T-cell (primary cell): ENCODE measurements around the gene SHLD2. TPM values are rescaled to one million over a fixed set of nuclear protein-coding genes. Genes with fewer than 3 reads are reported as not detected.
"Not testable (repeated sequence)": the region's sequence is repeated elsewhere in the genome, so short reads cannot be mapped to it uniquely, and the experiment has no call there.

Experiments used
- ATAC-seq, 4 experiments: fragments of 200-7000 bp in 3 of 4; fragments of 150-1000 bp in 1 of 4; cut with Tn5 transposase; replicated peaks in 1 of 4; 1 replicate in 3 of 4; 2 replicates in 1 of 4; pipeline ENCODE4 v1.10.0; 2021; ENCODE audit warnings: moderate library complexity in 3 of 4, mild to moderate bottlenecking in 2 of 4, moderate number of reproducible peaks in 1 of 4
- CTCF ChIA-PET, 2 donors: fragments of 300-600 bp; sonication (Branson Sonifier 250); formaldehyde crosslinking; loops; one replicate each; lab custom pipeline; 2022; ENCODE audit warnings: antibody characterized with exemption in 2 of 2; lab: Charles Lee
- POLR2A ChIA-PET, 2 donors: fragments of 300-600 bp; sonication (Branson Sonifier 250); formaldehyde crosslinking; loops; one replicate each; lab custom pipeline; 2022; ENCODE audit warnings: antibody characterized with exemption in 2 of 2; lab: Charles Lee
- DNase-seq, 35 experiments: peaks; one replicate each; pipeline versions ENCODE4 v3.0.0 to v3.0.0-alpha.2; 2013 to 2023
- H3K27ac ChIP-seq: one replicate; pipeline ENCODE4 v1.5.1; 2013; ENCODE audit warnings: low read length
- H3K27me3 ChIP-seq, 2 experiments: replicated peaks in 1 of 2; 1 replicate in 1 of 2; 2 replicates in 1 of 2; pipeline versions ENCODE4 v1.6.1 to v1.7.0; 2013; ENCODE audit warnings: low read length in 1 of 2, mixed read lengths in 1 of 2; ENCODE audit not compliant: control insufficient read depth in 2 of 2, insufficient read depth in 2 of 2; ENCODE audit errors: extremely low read depth in 1 of 2
- H3K36me3 ChIP-seq, 2 donors: 1 replicate in 1 of 2; 2 replicates in 1 of 2; pipeline versions ENCODE4 v1.6.1 to v1.7.0; 2013; ENCODE audit warnings: low read length in 1 of 2; ENCODE audit not compliant: control insufficient read depth in 2 of 2, insufficient read depth in 1 of 2; ENCODE audit errors: extremely low read depth in 1 of 2
- H3K4me1 ChIP-seq, 2 experiments: 1 replicate in 1 of 2; 2 replicates in 1 of 2; pipeline versions ENCODE4 v1.6.1 to v1.7.0; 2013; ENCODE audit warnings: low read length in 2 of 2, mixed read lengths in 1 of 2; ENCODE audit not compliant: insufficient read depth in 2 of 2, control insufficient read depth in 1 of 2; ENCODE audit errors: extremely low read depth in 1 of 2
- H3K4me3 ChIP-seq, 2 donors: 1 replicate in 1 of 2; 2 replicates in 1 of 2; pipeline versions ENCODE4 v1.5.1 to v1.7.0; 2013; ENCODE audit warnings: mild to moderate bottlenecking in 2 of 2, low read length in 1 of 2, moderate library complexity in 1 of 2; ENCODE audit not compliant: control insufficient read depth in 1 of 2; ENCODE audit errors: extremely low read depth in 1 of 2
- H3K9me3 ChIP-seq: 2 replicates; pipeline ENCODE4 v1.7.0; 2013
- H3K27ac Mint-ChIP-seq, 2 donors: one replicate each; pipeline ENCODE4 v1.8.0; 2020 to 2021; ENCODE audit warnings: mild to moderate bottlenecking in 2 of 2, mixed read lengths in 2 of 2
- H3K27me3 Mint-ChIP-seq, 2 donors: one replicate each; pipeline ENCODE4 v1.8.0; 2021 to 2022; ENCODE audit warnings: mixed read lengths in 2 of 2
- H3K36me3 Mint-ChIP-seq: one replicate; pipeline ENCODE4 v1.8.0; 2021; ENCODE audit warnings: mixed read lengths
- H3K4me1 Mint-ChIP-seq, 3 donors: one replicate each; pipeline ENCODE4 v1.8.0; 2020 to 2022; ENCODE audit warnings: mixed read lengths in 3 of 3, mild to moderate bottlenecking in 1 of 3
- H3K4me3 Mint-ChIP-seq, 3 donors: one replicate each; pipeline ENCODE4 v1.8.0; 2020 to 2022; ENCODE audit warnings: mild to moderate bottlenecking in 3 of 3, mixed read lengths in 3 of 3, moderate library complexity in 3 of 3
- H3K9me3 Mint-ChIP-seq, 3 donors: one replicate each; pipeline ENCODE4 v1.8.0; 2020 to 2022; ENCODE audit warnings: mixed read lengths in 3 of 3
- WGBS: methylation state at CpG from one replicate; pipeline ENCODE4 v1.1.5; 2013; ENCODE audit warnings: missing lambda C conversion rate; ENCODE audit not compliant: insufficient coverage; 5-methylcytosine and 5-hydroxymethylcytosine counted together
- total RNA-seq, 35 experiments: library from RNA in 6 of 35; stranded (reverse) in 6 of 35; fragments of 120-200 nt in 1 of 35; gene quantifications; one replicate each; pipeline versions ENCODE4 v1.2.1 to v1.2.4 and lab custom pipeline; 2013 to 2026

The SHLD2 gene
- total RNA-seq, 5 donors from 2014 or later (not counting 1 experiment from before 2014, with no cell fraction given) = 20.9 to 29.3 (median 22.1) TPM

- POLR2A ChIA-PET, H3K36me3 ChIP-seq, H3K27ac ChIP-seq, H3K4me1 Mint-ChIP-seq, H3K9me3 ChIP-seq, ATAC-seq, H3K4me1 ChIP-seq, H3K4me3 ChIP-seq, DNase-seq, H3K27ac Mint-ChIP-seq, H3K27me3 ChIP-seq, H3K4me3 Mint-ChIP-seq, CTCF ChIA-PET, H3K27me3 Mint-ChIP-seq, H3K9me3 Mint-ChIP-seq: not testable (repeated sequence)
- peaks cover 12% of the 10 kb centered on the region for H3K36me3 Mint-ChIP-seq
- WGBS = no CpG with 5 or more reads among the region's 2 CpGs
These were observed 68.4 kb downstream of the SHLD2 start for GRCh38 chr10:87163414-87163813.

DNA sequence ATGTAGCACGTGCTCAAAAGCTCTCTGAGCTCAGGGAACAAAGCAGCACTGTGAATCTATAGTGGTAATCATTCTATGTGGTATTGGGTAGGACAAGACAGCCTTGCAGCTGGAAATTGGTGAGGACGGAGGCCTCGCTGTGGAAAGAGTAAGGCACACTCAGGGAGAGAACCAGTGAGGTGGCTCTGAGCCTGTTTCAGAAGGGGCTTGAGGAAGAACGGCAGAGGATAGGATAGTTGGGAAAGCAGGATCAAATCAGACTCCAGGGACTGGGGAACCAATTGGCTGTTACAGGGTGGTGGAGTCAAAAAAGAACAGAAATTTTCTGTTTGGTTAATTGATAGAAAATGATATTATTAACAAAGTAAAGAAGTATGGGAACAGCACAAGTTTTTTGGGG, 74.9 kb downstream of the SHLD2 start:
- H3K9me3 ChIP-seq, ATAC-seq, DNase-seq, H3K9me3 Mint-ChIP-seq, CTCF ChIA-PET, H3K4me3 ChIP-seq, H3K27me3 ChIP-seq, H3K27me3 Mint-ChIP-seq, H3K27ac ChIP-seq, H3K27ac Mint-ChIP-seq, H3K4me3 Mint-ChIP-seq, H3K4me1 Mint-ChIP-seq, H3K36me3 ChIP-seq, H3K4me1 ChIP-seq, POLR2A ChIA-PET: not testable (repeated sequence)
- 97% methylated on average over 3 of the region's 4 CpGs for WGBS
- peaks cover 10% of the 10 kb centered on the region for H3K36me3 Mint-ChIP-seq

DNA sequence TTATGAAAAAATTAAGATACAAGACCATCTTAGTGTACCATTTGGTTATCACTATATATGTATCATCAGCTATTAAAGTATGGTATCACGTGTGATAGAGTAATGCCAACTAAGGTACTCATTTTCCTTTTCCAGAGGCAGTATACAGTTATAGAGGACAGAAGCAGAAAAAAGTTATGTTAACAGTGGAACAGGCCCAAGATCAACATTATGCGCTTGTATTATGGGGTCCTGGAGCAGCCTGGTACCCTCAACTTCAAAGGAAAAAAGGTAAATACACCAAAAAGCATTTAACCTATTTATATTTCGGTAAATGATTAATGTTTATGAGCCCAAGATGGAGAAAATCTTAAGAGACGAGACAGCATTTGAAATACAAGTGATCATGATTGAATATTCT, 75.7 kb downstream of the SHLD2 start:
- H3K27me3 ChIP-seq, H3K9me3 Mint-ChIP-seq, CTCF ChIA-PET, H3K4me1 ChIP-seq, H3K4me1 Mint-ChIP-seq, H3K27ac ChIP-seq, H3K27me3 Mint-ChIP-seq, H3K4me3 Mint-ChIP-seq, H3K36me3 ChIP-seq, ATAC-seq, H3K9me3 ChIP-seq, H3K27ac Mint-ChIP-seq, H3K4me3 ChIP-seq, DNase-seq: not testable (repeated sequence)
- POLR2A ChIA-PET = interaction anchor here in 1 of 2 donors (0.5 kb wide), 1 partner anchor 368 kb away, joined by 3 read pairs; no protein-coding TSS in a partner anchor
- no CpG with 5 or more reads among the region's 4 CpGs for WGBS
- H3K36me3 Mint-ChIP-seq = peaks cover 10% of the 10 kb centered on the region

GRCh38 chr10:87171670-87172069, 76.7 kb downstream of the SHLD2 start:
- H3K27me3 ChIP-seq, H3K9me3 ChIP-seq, CTCF ChIA-PET, H3K27ac ChIP-seq, H3K36me3 Mint-ChIP-seq, H3K4me1 ChIP-seq, H3K4me3 Mint-ChIP-seq, H3K36me3 ChIP-seq, H3K27ac Mint-ChIP-seq, H3K4me1 Mint-ChIP-seq, DNase-seq, POLR2A ChIA-PET, H3K27me3 Mint-ChIP-seq, H3K9me3 Mint-ChIP-seq, ATAC-seq, H3K4me3 ChIP-seq: not testable (repeated sequence)
- WGBS = no CpG with 5 or more reads among the region's 1 CpG

DNA sequence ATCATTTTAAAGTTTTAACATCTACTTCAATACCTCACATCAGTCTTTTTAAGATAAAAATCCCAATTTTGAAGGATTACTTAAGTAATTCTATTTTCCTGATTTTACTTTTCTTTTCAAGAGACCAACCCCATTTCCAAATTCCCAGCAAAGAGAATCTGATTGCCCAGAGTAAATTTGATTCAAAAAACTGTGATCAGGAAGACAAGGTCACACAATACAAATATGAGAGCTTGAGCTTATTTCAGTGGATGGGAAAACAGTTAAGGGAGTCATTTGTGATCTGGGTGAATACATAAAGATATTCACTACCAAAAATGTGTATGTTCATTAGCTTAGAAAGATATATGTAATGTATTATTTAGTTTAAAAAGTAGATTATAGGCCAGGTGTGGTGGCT, 77.2 kb downstream of the SHLD2 start:
- H3K36me3 Mint-ChIP-seq, H3K27me3 ChIP-seq, H3K4me1 ChIP-seq, H3K27me3 Mint-ChIP-seq, H3K27ac Mint-ChIP-seq, ATAC-seq, DNase-seq, CTCF ChIA-PET, H3K4me3 Mint-ChIP-seq, H3K36me3 ChIP-seq, H3K4me3 ChIP-seq, H3K9me3 Mint-ChIP-seq, POLR2A ChIA-PET, H3K27ac ChIP-seq, H3K4me1 Mint-ChIP-seq, H3K9me3 ChIP-seq: not testable (repeated sequence)

- DNase-seq, ATAC-seq, H3K4me3 Mint-ChIP-seq, POLR2A ChIA-PET, H3K27me3 ChIP-seq, H3K4me3 ChIP-seq, H3K27me3 Mint-ChIP-seq, H3K9me3 ChIP-seq, CTCF ChIA-PET, H3K4me1 Mint-ChIP-seq, H3K36me3 ChIP-seq, H3K9me3 Mint-ChIP-seq, H3K4me1 ChIP-seq, H3K27ac ChIP-seq, H3K27ac Mint-ChIP-seq: not testable (repeated sequence)
- peaks cover 21% of the 10 kb centered on the region for H3K36me3 Mint-ChIP-seq
- no CpG with 5 or more reads among the region's 3 CpGs for whole genome bisulfite sequencing
These were observed 82.6 kb downstream of the SHLD2 start for GRCh38 chr10:87177587-87177986.

DNA sequence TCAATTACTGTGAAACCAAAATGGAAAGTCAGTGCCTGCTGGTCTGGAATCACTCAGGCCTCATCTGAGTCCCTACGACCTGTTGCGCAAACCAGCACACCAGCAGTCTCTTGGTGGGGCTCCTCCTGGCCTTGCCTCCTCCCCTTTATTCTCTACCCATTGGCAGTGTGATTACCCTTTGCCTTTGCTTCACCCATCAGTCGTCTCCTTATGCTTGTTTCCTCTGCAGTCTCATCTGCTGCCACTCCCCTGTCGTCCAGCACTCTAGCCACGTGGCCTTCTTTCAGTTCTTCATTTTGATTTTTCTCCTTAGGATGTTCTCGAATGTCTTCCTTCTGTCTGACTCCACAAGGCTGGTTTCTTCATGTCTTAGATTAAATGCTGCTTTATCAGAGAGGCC, 89.4 kb downstream of the SHLD2 start:
- H3K27me3 ChIP-seq, H3K27ac ChIP-seq, H3K4me3 Mint-ChIP-seq, CTCF ChIA-PET, H3K4me1 ChIP-seq, ATAC-seq, POLR2A ChIA-PET, H3K4me1 Mint-ChIP-seq, H3K4me3 ChIP-seq, H3K27me3 Mint-ChIP-seq, DNase-seq, H3K9me3 ChIP-seq, H3K9me3 Mint-ChIP-seq, H3K27ac Mint-ChIP-seq: not testable (repeated sequence)
- 93% methylated on average over 3 of the region's 6 CpGs for WGBS
- H3K36me3 Mint-ChIP-seq = peaks cover 68% of the 10 kb centered on the region
- H3K36me3 ChIP-seq = peaks cover 0 to 10% of the 10 kb centered on the region in 2 donors
